Stimulated activated CD4-positive, alpha-beta T cell treated with anti-CD3 and anti-CD28 coated beads, TNF-alpha, amount 100 ng/mL, for 4 hours (primary cell): ENCODE data around the gene OTUD3.
"Not testable (repeated sequence)": the region's sequence is repeated elsewhere in the genome, so short reads cannot be mapped to it uniquely, and the experiment has no call there.

Experiments used
- DNase-seq, 3 experiments: peaks; one replicate each; pipeline ENCODE4 v3.0.0-alpha.2; 2020; ENCODE audit warnings: low read depth in 3 of 3

OTUD3 gene

GRCh38 chr1:19882111-19883071, at the start of gene OTUD3:
OTUD3 (plus strand) TSS chr1:19882395; CDS start chr1:19882514, 119 bp downstream.
- peak; percentile 79 to 92 (median 90) for DNase-seq

- DNase-seq, result no peak
These were observed 46.6 kb upstream of the OTUD3 start for GRCh38 chr1:19835578-19835977.

GRCh38 chr1:19837866-19838265, 44.3 kb upstream of the OTUD3 start:
- DNase-seq, result no peak

- no peak for DNase-seq
These were observed 42.0 kb upstream of the OTUD3 start for GRCh38 chr1:19840228-19840627.

GRCh38 chr1:19844731-19845495, 37.3 kb upstream of the OTUD3 start:
- no peak for DNase-seq

GRCh38 chr1:19845555-19845954, 36.6 kb upstream of the OTUD3 start:
- DNase-seq, result no peak

GRCh38 chr1:19846338-19846737, 35.9 kb upstream of the OTUD3 start:
- no peak for DNase-seq

GRCh38 chr1:19847334-19847733, 34.9 kb upstream of the OTUD3 start:
- DNase-seq, result not testable (repeated sequence)

GRCh38 chr1:19849307-19849706, 32.9 kb upstream of the OTUD3 start:
- DNase-seq, result not testable (repeated sequence)

- no peak for DNase-seq
These were observed 32.0 kb upstream of the OTUD3 start for GRCh38 chr1:19850214-19850613.

- DNase-seq, result no peak
These were observed 30.2 kb upstream of the OTUD3 start for GRCh38 chr1:19852036-19852435.

GRCh38 chr1:19854866-19855265, 27.3 kb upstream of the OTUD3 start:
- no peak for DNase-seq

GRCh38 chr1:19858893-19859292, 23.3 kb upstream of the OTUD3 start:
- DNase-seq, result no peak

- DNase-seq, result no peak
These were observed 22.3 kb upstream of the OTUD3 start for GRCh38 chr1:19859876-19860275.

GRCh38 chr1:19860418-19860817, 21.8 kb upstream of the OTUD3 start:
- no peak for DNase-seq

GRCh38 chr1:19861034-19861433, 21.2 kb upstream of the OTUD3 start:
- no peak for DNase-seq

- no peak for DNase-seq
These were observed 20.2 kb upstream of the OTUD3 start for GRCh38 chr1:19861842-19862530.

- DNase-seq, result no peak
These were observed 19.3 kb upstream of the OTUD3 start for GRCh38 chr1:19862944-19863343.

GRCh38 chr1:19864570-19865160, 17.5 kb upstream of the OTUD3 start:
- DNase-seq, result no peak

- DNase-seq, result no peak
These were observed 16.2 kb upstream of the OTUD3 start for GRCh38 chr1:19866029-19866428.

GRCh38 chr1:19866758-19867157, 15.4 kb upstream of the OTUD3 start:
- DNase-seq, result no peak

GRCh38 chr1:19868575-19868974, 13.6 kb upstream of the OTUD3 start:
- not testable (repeated sequence) for DNase-seq
